Fibroblast of the conjunctiva (primary cell): ENCODE data around the gene ATAD3B.
"Not testable (repeated sequence)": the region's sequence is repeated elsewhere in the genome, so short reads cannot be mapped to it uniquely, and the experiment has no call there.

Experiments used
- DNase-seq: peaks from one replicate; pipeline ENCODE4 v3.0.0-alpha.2; 2010; ENCODE audit warnings: low read depth

Gene ATAD3B

GRCh38 chr1:1471389-1472052 lies at the start of gene ATAD3B:
Gene ATAD3B, plus strand, starts transcription at chr1:1471765. Its CDS starts 120 bp downstream, at chr1:1471885.
- peak; percentile 64 for DNase-seq

GRCh38 chr1:1421907-1422464 lies 49.6 kb upstream of the ATAD3B start:
- DNase-seq: no peak

DNA sequence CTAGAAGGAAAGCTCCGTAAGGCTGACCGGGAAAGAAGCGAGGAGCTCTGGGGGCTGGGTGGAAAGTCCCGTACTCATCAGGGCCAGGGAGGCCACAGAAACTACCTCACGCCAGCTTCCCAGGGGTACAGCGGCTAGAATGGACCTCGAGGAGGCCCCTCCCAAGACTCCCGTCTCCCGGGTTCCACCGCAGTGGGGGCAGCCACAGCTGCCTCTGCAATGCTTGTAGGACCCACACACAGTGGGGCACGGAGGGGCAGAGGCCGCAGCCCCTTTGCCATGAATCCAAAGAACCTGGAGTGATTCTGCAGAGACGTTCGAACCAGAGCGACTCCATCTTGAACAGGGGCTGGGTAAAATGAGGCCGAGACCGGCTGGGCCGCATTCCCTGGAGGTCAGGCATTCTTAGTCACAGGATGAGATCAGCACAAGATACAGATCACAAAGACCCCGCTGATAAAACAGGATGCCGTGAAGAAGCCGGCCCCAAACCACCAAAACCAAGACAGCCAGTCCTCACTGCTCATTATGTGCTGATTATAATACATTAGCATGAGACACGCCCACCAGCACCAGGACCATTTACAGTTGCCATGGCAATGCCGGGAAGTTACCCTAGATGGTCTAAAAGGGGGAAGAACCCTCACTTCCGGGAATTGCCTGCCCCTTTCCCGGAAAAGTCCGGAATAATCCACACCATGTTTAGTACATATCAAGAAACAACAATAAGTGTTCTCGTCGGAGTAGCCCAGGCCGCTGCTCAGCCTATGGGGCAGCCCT lies 48.9 kb upstream of the ATAD3B start:
- no peak for DNase-seq

- DNase-seq: no peak
These were observed 48.3 kb upstream of the ATAD3B start for GRCh38 chr1:1423245-1423597.

- no peak for DNase-seq
These were observed 46.9 kb upstream of the ATAD3B start for GRCh38 chr1:1424707-1425106.

DNA sequence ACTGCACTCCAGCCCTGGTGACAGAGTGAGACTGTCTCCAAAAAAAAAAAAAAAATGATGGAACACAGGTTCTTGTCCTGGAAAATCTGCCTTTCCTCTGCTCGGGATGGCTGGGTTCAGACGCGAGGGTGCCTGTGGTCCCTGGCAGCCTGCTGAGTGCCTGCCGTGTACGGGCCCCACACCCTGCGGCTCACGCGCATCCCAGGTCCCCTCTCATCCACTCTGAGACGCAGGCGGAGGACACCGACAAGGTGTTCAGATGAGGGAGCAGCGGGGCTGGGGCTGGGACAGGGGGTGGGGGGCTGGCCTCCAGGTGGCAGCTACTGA lies 46.2 kb upstream of the ATAD3B start:
- no peak for DNase-seq

DNA sequence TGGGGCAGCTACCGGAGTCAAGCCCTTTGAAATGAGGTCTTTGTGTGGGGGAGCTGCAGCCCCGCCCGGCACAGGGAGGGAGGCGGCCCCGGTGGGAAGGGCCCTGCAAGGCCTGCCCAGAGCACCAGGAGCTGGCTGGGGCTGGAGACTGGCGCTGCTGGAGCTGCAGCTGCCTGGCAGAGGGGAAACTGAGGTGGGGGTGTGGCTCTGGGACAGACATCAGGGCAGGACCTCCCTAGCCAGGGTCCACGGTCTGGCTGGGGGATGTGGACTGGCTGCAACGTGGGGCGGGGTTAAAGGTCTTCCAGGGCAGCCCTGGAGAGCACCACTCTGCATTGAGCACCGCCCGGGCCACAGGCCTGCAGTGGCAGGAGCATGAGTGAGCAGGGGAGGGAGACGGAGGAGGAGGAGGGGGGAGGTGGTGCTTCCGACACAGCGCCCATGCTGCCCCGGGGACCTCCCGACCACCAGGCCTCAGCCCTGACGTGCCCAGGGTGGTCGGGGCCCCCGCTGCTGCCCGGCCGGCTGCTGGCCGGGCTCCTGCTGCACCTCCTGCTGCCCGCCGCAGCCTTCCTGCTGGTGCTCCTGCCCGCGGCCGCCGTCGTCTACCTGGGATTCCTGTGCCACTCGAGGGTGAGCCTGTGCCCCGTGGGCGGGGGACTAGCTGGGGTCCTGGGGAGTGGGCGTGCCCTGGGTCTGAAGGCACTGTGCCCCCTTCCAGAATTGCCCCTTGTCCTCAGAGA lies 45.6 kb upstream of the ATAD3B start:
- no peak for DNase-seq

DNA sequence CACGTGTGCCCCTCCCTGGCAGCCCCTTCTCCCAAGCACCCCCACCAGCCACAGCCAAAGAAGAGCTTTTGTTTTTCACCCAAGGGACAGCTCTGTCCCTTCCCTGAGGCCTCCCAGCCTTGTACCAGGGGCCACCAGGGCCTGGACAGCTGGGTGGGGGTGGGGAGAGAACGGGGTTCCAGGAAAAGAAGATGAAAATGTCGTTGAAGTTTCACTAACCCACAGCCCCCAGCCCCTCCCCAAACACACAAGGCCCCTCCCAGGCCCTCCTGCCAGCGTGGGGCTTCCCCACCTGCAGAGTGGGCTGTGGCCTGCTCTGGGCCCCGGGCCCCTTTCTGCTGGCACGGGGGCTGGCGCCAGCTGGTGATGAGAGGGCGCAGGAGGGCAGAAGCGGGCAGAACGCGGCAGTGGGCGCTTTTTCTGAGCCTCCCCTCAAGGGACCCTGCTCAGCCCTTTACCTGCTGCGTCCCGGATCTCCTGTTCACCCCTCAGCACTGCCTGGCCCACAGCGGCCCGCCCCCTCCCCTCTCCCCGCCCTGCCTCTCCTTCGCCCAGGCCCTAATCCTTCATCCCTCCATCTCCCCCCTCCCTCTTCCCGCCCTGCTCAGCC lies 45.0 kb upstream of the ATAD3B start:
- DNase-seq: no peak

- no peak for DNase-seq
These were observed 44.3 kb upstream of the ATAD3B start for GRCh38 chr1:1427106-1427819.

DNA sequence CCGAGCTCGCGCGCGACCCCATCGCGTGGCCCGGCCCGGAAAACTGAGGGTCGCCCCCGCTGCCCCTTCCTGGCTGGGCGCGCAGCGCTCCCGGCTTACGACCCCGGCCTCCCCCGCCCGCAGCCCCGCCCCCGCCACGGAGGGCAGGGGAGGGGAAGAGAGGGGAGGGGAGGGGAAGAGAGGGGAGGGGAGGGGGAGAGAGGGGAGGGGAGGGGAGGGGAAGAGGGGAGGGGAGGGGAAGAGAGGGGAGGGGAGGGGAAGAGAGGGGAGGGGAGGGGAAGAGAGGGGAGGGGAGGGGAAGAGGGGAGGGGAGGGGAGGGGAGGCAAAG lies 43.8 kb upstream of the ATAD3B start:
- DNase-seq: no peak

GRCh38 chr1:1428174-1428573 lies 43.4 kb upstream of the ATAD3B start:
- DNase-seq: no peak

- not testable (repeated sequence) for DNase-seq
These were observed 42.6 kb upstream of the ATAD3B start for GRCh38 chr1:1428967-1429366.

DNA sequence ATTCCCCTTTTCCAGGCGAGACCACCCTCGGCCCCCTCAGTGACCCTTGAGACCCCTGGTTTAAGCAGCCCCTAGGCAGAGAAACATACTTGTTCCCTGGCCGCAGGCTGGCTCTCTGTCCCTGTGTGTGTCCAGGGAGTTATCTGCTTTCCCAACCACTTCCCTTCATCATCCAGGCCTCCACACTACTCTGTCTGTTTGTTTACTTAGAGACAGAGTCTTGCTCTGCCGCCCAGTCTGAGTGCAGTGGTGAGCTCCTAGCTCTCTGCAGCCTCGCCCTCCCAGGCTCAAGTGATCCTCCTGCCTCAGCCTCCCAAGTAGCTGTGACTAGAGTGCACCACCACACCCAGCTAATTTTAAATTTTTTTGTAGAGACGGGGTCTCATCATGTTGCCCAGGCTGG lies 41.9 kb upstream of the ATAD3B start:
- no peak for DNase-seq

GRCh38 chr1:1430114-1430982 lies 41.2 kb upstream of the ATAD3B start:
- DNase-seq: peak; percentile 35

DNA sequence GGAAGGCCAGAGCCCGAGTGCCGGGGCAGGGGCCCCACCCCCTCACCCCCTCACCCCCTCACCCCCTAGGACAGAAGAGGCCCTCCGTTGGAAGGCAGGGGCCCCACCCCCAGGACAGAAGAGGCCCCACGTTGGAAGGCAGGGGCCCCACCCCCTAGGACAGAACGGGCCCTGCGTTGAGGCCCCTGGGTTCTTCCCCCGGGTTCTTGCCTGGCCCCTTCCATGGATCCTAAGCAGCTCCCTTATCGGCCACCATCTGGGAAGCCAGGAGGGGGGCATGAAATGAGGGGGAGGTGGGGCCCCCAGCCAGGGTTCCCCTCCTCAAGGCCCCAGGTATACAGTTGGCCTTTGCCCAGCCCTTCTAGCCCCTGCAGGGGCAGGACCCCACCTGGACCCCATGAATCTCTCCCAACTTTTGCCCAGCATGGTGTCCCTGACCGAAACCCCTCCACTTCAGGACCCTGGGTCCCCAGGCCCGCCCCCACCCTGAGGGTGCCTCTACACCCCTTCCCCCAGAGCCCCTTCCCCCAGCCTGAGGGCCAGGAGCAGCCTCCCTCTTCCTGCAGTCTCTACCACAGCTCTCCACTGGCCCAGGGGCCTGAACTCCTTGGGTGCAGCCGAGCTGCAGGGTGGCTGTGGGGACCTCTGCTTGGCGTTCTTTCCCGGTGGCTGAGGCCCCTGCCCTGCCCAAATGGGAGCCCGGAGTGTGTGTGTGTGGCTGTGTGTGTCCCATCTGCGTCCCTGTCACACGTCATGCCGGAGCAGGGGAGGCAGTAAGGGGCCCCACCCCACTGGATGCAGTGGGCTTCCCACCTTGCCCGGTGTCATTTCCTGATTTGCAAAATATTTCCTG lies 40.3 kb upstream of the ATAD3B start:
- no peak for DNase-seq

DNA sequence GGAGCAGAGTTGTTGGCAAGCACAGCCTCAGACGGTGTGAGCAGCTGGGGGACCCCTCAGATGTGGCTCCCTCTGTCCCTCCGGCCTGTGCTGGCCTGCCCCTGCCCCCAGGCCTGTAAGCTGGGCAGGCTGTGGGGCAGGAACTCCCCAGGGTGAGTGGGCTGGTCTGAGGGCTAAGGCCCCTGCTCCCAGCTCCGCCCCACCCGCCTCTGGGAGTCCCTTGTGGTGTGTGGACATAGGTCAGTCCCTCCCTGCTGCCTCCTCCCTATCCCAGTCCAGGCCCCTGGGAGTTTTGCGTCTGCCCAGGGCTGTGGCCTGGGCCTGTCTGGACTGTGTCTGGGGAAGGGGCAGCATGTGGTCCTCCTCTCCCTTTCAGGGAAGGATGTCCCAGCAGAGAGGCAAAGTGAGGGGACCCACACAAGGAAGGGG lies 39.7 kb upstream of the ATAD3B start:
- DNase-seq: no peak

DNA sequence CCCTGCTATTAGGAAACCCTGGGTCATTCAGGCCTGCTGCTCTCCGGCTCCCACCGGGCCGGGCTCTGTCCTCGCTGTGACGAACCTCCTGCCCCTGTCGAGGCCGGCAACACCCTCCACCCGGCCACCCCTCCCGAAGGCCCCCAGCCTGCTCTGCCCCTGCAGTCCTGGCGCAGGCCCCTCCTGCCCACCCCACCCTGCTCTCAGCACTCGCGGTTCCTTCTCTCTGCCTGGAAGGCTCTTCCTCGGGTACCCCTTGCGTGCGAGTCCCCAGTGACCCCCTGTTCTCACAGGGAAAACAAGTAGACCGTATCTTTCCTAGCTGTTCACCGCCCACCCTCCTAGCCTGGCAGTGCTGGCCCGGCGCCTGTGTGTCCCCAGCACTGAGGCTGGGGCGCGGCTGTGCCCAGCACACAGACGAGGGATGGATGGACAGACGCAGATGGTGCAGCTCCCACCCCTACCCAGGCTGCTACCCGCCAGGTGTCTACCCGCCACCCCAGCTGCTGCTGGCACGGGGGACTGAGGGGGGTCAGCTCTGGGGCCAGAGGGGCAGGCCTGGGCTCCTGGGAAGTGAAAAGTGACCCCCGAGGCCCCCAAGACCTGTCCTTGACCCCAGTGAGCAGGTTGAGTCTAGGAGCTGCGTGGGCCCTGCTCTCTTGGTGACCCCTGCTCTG lies 39.2 kb upstream of the ATAD3B start:
- no peak for DNase-seq

- DNase-seq: no peak
These were observed 38.4 kb upstream of the ATAD3B start for GRCh38 chr1:1432951-1433803.

GRCh38 chr1:1433804-1434130 lies 37.8 kb upstream of the ATAD3B start:
- DNase-seq: no peak
